Activated CD8-positive, alpha-beta memory T cell treated with anti-CD3 and anti-CD28 coated beads, Interleukin-2, amount 50 U/mL, for 4 hours (primary cell): Measurements from ENCODE around the gene CPSF7.
"Not testable (repeated sequence)": the region's sequence is repeated elsewhere in the genome, so short reads cannot be mapped to it uniquely, and the experiment has no call there.

Source experiments
- DNase-seq: peaks from one replicate; pipeline ENCODE4 v3.0.0-alpha.2; 2020

Gene CPSF7

GRCh38 chr11:61429691-61430582 lies at the start of gene CPSF7, which contains the start of gene SDHAF2:
CPSF7 (minus strand) TSS chr11:61429975; CDS start chr11:61429235, 740 bp downstream.
SDHAF2 (plus strand) TSS chr11:61430124; CDS start chr11:61430147, 23 bp downstream.
- DNase-seq, result peak; percentile 98

- peak; percentile 62 for DNase-seq
Observed at GRCh38 chr11:61477727-61478148, 48.0 kb upstream of the CPSF7 start.

GRCh38 chr11:61477126-61477525 lies 47.4 kb upstream of the CPSF7 start:
- DNase-seq, result no peak

- DNase-seq, result no peak
Observed at GRCh38 chr11:61476371-61476770, 46.6 kb upstream of the CPSF7 start.

- no peak for DNase-seq
Observed at GRCh38 chr11:61475433-61475832, 45.7 kb upstream of the CPSF7 start.

- no peak for DNase-seq
Observed at GRCh38 chr11:61474013-61474643, 44.4 kb upstream of the CPSF7 start.

GRCh38 chr11:61473370-61474012 lies 43.7 kb upstream of the CPSF7 start:
- no peak for DNase-seq

GRCh38 chr11:61472868-61473267 lies 43.1 kb upstream of the CPSF7 start:
- no peak for DNase-seq

- DNase-seq, result no peak
Observed at GRCh38 chr11:61472282-61472681, 42.5 kb upstream of the CPSF7 start.

- no peak for DNase-seq
Observed at GRCh38 chr11:61468002-61468401, 38.2 kb upstream of the CPSF7 start.

GRCh38 chr11:61467602-61468001 lies 37.8 kb upstream of the CPSF7 start:
- not testable (repeated sequence) for DNase-seq

GRCh38 chr11:61460986-61461385 lies 31.2 kb upstream of the CPSF7 start:
- DNase-seq, result no peak

- DNase-seq, result no peak
Observed at GRCh38 chr11:61460474-61460881, 30.7 kb upstream of the CPSF7 start.

GRCh38 chr11:61454520-61454919 lies 24.7 kb upstream of the CPSF7 start:
- no peak for DNase-seq

- DNase-seq, result no peak
Observed at GRCh38 chr11:61453695-61454094, 23.9 kb upstream of the CPSF7 start.

GRCh38 chr11:61452825-61453224 lies 23.1 kb upstream of the CPSF7 start:
- no peak for DNase-seq

GRCh38 chr11:61448552-61448927 lies 18.8 kb upstream of the CPSF7 start:
- DNase-seq, result no peak

- no peak for DNase-seq
Observed at GRCh38 chr11:61447601-61448551, 18.1 kb upstream of the CPSF7 start.

- DNase-seq, result peak; percentile 71
Observed at GRCh38 chr11:61446211-61446651, 16.5 kb upstream of the CPSF7 start.

GRCh38 chr11:61445516-61445915 lies 15.7 kb upstream of the CPSF7 start:
- DNase-seq, result no peak

- DNase-seq, result no peak
Observed at GRCh38 chr11:61442616-61443015, 12.8 kb upstream of the CPSF7 start.

- no peak for DNase-seq
Observed at GRCh38 chr11:61439615-61440014, 9.8 kb upstream of the CPSF7 start.
